DOHH2 (cell line): ENCODE data around the gene MOXD1.

Source experiments
- EZH2phosphoT487 ChIP-seq: fragments of 200-600 bp; sonication (generic); IDR thresholded peaks from 2 replicates; pipeline ENCODE4 v1.6.1; 2017; ENCODE audit warnings: borderline replicate concordance, mild to moderate bottlenecking, antibody characterized with exemption, low read length, moderate library complexity, mixed read lengths
- TF ChIP-seq, protein P1 (sequence below): fragments of 200-600 bp; sonication (generic); IDR thresholded peaks from one replicate; pipeline ENCODE4 v1.5.1; 2014; ENCODE audit warnings: antibody characterized with exemption, mild to moderate bottlenecking, low read depth, low read length; ENCODE audit not compliant: poor library complexity, severe bottlenecking

DNA sequence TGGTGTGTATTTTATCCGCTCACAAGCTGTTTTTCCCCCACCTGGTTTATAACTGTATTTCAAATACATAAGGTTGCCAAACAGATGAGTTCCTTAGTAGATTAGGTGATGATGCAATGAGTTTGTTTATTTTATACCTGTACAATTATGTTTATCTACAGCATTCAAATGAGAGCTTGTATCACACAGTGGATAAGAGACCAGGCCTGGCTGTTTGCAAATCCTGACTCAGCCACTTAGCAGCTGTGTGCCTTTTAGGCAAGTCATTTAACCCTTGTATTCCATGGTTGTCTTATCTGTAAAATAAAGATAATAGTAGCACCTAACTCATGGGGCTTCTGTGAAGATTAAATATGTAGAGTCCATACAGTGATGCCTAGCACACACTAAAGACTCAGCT lies 143.7 kb downstream of the MOXD1 start:
- TF ChIP-seq, protein P1, sequence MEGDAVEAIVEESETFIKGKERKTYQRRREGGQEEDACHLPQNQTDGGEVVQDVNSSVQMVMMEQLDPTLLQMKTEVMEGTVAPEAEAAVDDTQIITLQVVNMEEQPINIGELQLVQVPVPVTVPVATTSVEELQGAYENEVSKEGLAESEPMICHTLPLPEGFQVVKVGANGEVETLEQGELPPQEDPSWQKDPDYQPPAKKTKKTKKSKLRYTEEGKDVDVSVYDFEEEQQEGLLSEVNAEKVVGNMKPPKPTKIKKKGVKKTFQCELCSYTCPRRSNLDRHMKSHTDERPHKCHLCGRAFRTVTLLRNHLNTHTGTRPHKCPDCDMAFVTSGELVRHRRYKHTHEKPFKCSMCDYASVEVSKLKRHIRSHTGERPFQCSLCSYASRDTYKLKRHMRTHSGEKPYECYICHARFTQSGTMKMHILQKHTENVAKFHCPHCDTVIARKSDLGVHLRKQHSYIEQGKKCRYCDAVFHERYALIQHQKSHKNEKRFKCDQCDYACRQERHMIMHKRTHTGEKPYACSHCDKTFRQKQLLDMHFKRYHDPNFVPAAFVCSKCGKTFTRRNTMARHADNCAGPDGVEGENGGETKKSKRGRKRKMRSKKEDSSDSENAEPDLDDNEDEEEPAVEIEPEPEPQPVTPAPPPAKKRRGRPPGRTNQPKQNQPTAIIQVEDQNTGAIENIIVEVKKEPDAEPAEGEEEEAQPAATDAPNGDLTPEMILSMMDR: no peak
- TF ChIP-seq EZH2phosphoT487: no peak
